GM12801 (cell line): ENCODE measurements around the gene STOML1.

Experiments used
- TF ChIP-seq, protein P1 (sequence below): IDR thresholded peaks from one replicate; pipeline ENCODE4 v1.5.1; 2011; ENCODE audit warnings: control low read depth; ENCODE audit not compliant: insufficient read length; ENCODE audit errors: extremely low read depth

STOML1 gene

DNA sequence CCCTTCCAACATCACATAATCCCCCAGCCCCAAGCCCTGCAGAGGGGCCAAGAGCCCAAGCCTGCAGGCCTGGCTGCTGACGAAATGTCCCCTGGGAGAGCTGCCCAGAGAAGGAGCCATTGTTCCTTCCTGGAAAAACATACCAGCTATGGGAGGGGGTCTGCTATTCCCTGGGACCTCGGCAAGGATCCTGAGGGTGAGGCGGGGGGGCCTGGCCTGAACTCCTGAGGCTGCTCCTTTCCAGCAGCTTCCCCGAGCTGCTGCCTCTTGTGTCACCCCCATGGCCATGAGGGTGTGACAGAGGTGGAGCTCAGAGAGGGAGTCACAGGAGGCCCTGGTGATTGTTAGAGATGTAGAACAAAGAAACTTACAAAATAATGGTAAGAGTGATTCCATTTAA, 53.0 kb downstream of the STOML1 start:
- TF ChIP-seq, protein P1, sequence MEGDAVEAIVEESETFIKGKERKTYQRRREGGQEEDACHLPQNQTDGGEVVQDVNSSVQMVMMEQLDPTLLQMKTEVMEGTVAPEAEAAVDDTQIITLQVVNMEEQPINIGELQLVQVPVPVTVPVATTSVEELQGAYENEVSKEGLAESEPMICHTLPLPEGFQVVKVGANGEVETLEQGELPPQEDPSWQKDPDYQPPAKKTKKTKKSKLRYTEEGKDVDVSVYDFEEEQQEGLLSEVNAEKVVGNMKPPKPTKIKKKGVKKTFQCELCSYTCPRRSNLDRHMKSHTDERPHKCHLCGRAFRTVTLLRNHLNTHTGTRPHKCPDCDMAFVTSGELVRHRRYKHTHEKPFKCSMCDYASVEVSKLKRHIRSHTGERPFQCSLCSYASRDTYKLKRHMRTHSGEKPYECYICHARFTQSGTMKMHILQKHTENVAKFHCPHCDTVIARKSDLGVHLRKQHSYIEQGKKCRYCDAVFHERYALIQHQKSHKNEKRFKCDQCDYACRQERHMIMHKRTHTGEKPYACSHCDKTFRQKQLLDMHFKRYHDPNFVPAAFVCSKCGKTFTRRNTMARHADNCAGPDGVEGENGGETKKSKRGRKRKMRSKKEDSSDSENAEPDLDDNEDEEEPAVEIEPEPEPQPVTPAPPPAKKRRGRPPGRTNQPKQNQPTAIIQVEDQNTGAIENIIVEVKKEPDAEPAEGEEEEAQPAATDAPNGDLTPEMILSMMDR, result no peak

GRCh38 chr15:73937726-73938125, 54.4 kb downstream of the STOML1 start:
- TF ChIP-seq, protein P1, result no peak

DNA sequence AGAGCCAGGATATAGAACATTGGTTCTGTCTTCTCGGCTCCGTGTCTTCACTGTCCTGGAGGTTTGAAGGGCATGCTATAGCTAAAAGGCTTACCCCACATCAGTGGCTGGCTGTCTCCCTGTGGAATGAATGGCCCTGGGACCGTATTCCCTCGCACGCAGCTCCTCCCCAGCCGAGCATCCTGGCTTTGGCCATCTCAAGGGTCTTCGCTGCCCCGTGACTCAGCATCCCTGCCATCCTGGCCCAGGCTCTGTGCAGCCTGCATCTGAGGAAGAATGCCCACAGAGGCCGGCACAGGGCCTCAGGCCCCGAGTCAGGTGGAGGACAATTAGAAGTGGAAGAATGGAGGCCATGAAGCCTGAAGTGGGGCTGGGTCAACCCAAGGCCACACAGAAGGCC, 54.8 kb downstream of the STOML1 start:
- TF ChIP-seq, protein P1, result no peak

DNA sequence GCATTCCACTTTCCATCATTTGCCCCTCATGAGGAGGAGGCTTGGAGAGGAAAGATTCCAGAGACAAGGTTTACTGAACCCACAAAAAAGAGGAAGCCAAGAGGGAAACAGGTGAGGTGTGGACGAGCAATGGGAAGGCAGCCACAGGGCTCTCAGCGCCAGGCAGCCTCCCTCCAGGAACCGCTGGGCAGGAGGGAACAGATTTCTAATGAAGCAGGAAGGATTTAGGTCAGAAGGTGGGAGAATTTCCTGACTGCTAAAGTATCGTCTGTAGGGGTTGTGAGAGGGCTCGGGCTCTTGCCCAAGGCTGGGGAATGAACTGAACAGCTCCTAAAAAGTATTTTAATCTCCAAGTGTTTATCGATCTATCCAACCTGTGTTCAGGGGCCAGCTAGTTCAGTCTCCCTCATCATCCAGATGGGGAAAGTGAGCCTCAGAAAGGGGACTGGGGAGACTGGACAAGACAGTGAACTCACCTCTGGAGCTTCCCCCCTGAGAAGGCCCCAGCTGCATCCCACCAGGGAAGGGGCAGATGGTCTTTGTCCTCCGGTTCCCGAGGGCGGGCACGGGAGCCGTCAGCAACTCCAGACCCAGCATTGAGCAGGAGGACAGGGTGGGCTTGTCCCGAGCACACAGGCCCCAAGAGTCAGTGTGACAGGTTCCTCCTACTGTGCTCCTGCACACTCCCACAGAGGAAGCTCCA, 55.4 kb downstream of the STOML1 start:
- TF ChIP-seq, protein P1, result no peak

DNA sequence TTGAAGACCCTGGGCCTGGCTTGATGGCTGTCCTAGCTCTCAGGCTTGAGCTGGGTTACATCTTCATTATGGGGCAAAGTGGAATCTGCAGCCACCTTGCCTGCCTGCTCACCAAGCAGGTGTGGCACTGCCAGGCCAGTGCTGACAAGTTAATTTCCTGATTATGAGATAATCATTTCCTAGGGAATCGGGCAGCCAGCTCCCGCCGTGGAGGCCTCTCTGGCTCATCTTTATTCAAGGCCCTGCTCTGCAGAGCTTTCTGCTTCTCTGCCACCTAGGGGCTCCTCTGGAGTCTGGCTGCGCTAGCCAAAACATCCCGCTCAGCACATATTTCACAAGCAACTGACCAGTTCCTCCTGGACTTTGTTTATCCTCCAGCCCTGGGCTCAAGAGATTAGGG, 55.9 kb downstream of the STOML1 start:
- TF ChIP-seq, protein P1, result no peak

- TF ChIP-seq, protein P1, result no peak
These were observed 56.5 kb downstream of the STOML1 start for GRCh38 chr15:73935547-73935946.

- TF ChIP-seq, protein P1, result no peak
These were observed 57.8 kb downstream of the STOML1 start for GRCh38 chr15:73934281-73934680.
